HFF-Myc (cell line): Measurements from ENCODE around the gene PTGR3.

Experiments
- DNase-seq: peaks from one replicate; pipeline ENCODE4 v3.0.0-alpha.2; 2011; ENCODE audit warnings: low read depth; ENCODE audit errors: extremely low read depth
- H3K4me3 ChIP-seq: replicated peaks from 2 replicates; pipeline ENCODE4 v1.5.1; 2011; ENCODE audit warnings: low read depth, mild to moderate bottlenecking, control low read depth, low read length
- CTCF ChIP-seq: IDR thresholded peaks from 2 replicates; pipeline ENCODE4 v1.5.1; 2012; ENCODE audit warnings: mild to moderate bottlenecking, low read depth, low read length, control low read depth; ENCODE audit errors: missing control alignments

PTGR3 gene

GRCh38 chr18:75228967-75229366 is 20.0 kb upstream of the PTGR3 start:
- no peak overlapping the region for H3K4me3 ChIP-seq
- no peak for TF ChIP-seq CTCF
- no peak for DNase-seq

GRCh38 chr18:75227535-75228296 is 18.8 kb upstream of the PTGR3 start:
- H3K4me3 ChIP-seq: no peak overlapping the region
- no peak for TF ChIP-seq CTCF

GRCh38 chr18:75226956-75227316 is 18.0 kb upstream of the PTGR3 start:
- TF ChIP-seq CTCF: no peak
- DNase-seq: no peak
- peak overlapping the region; percentile 25 for H3K4me3 ChIP-seq

More at GRCh38 chr18:75227535-75228296, 18.8 kb upstream of the PTGR3 start:
- no peak for DNase-seq

- H3K4me3 ChIP-seq: peak overlapping the region; percentile 25
- no peak for TF ChIP-seq CTCF
- no peak for DNase-seq
These were observed 17.5 kb upstream of the PTGR3 start for GRCh38 chr18:75226286-75226955.

GRCh38 chr18:75223687-75224347 is 14.9 kb upstream of the PTGR3 start:
- DNase-seq: no peak
- H3K4me3 ChIP-seq: no peak overlapping the region
- TF ChIP-seq CTCF: no peak

- no peak for DNase-seq
- no peak for TF ChIP-seq CTCF
- peak overlapping the region; percentile 12; the same call in 1 of the 2 replicates for H3K4me3 ChIP-seq
These were observed 13.5 kb upstream of the PTGR3 start for GRCh38 chr18:75222407-75222806.
